Esophagus mucosa (tissue), 1 donor: Measurements from ENCODE around the gene CDK11B. TPM values are rescaled to one million over a fixed set of nuclear protein-coding genes. Genes with fewer than 3 reads are reported as not detected.
"Not testable (repeated sequence)": the region's sequence is repeated elsewhere in the genome, so short reads cannot be mapped to it uniquely, and the experiment has no call there.

Experiments used
- ATAC-seq: fragments of 200-7000 bp; cut with Tn5 transposase; one replicate; pipeline ENCODE4 v1.9.1; 2020
- total RNA-seq: library from RNA; stranded (reverse); gene quantifications from one replicate; pipeline ENCODE4 v1.2.4, GENCODE V29; 2023
- donor health status: DM: yes; HTN: yes; CAD: no.

The CDK11B gene
- 10.9 TPM for total RNA-seq

DNA sequence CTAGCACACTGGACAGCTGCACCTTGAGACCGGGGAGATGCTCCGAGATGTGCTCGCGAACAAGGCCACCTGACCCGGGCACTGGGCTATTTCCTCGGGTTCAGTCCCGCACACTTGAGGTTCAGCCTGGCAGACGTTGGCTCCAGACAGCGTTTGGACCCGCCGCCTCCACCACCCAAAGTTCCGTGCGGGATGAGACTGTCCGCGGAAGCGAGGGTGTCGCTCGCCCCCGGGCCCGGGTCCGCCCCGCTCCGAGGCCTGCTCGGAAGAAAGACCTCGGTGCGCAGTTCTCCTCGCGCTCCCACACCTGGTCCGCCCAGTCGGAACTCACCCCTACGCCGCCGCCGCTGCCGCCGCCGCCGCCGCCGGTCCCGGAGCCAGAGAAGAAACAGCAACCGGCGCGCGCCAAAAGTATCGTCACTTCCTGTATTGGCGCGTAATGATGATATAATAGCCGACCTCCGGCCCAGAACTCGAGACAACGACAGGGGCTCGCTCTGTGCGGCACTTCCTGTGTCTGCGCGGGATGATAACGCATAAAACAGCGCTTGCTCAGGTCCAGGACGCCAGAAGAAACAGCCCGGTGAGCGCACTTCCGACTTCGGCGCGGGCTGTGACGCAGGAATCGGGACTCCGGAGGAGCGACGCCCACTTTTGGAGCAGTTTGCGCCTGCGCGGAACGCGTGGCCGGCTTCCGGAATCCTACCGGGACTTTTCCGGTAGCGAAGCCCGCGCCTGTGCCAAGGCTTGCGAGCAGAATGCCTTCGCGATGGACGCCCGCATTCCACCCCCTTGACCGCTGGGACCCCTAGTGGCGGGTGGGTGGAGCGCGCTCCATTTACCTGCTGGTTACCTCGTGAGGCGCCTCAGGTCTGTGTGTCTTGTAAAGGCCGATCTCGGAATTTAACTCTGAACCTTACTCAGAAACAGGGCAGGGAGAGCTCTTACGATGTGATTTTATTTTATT, at the start of gene CDK11B:
TSS of gene CDK11B (minus strand) at position 422 of the 967 bp plus-strand sequence. CDS start 1,519 bp downstream, outside the sequence.
- peak; percentile 84 for ATAC-seq

DNA sequence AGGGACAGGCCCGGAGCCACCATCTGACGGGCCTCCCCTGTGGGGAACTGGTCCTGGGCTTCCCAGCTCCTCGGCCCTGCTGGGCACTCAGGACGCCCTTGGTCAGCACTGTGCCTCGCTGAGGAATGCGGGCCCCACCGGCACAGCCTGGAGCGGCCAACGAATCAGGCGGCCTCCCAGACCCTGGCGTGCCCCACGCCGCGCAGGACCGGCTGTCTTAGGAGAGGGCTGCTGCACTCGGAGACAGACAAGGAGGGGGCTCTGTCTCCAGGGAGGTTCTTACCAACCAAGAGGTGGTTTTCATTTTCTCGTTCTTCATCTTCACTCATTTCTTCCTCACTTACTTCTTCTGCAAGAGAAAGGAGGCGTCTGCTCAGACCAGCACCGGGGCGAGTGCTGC, 49.1 kb upstream of the CDK11B start:
- ATAC-seq, result not testable (repeated sequence)

- not testable (repeated sequence) for ATAC-seq
These were observed 48.4 kb upstream of the CDK11B start for GRCh38 chr1:1707241-1707640.

DNA sequence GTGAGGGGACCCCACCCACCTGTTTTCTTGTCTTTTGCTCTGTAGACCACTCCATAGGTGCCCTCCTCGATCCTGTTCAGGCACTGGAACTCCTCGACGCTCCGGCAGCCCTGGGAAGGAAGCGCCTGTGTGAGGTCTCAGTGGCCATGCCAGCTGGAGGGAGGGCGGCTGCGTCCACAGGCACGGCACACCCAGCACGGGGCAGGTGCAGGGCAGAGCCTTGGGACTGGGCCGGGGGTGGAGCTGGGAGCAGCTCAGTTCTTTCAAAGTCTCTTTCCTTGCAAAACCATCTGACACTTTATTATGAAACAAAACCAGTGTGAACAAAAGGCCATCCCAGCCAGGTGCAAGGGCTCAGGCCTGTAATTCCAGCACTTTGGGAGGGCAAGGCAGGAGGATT, 46.8 kb upstream of the CDK11B start:
- ATAC-seq, result not testable (repeated sequence)

GRCh38 chr1:1704284-1704957, 45.6 kb upstream of the CDK11B start:
- not testable (repeated sequence) for ATAC-seq

- ATAC-seq, result no peak
These were observed 45.0 kb upstream of the CDK11B start for GRCh38 chr1:1703796-1704195.

DNA sequence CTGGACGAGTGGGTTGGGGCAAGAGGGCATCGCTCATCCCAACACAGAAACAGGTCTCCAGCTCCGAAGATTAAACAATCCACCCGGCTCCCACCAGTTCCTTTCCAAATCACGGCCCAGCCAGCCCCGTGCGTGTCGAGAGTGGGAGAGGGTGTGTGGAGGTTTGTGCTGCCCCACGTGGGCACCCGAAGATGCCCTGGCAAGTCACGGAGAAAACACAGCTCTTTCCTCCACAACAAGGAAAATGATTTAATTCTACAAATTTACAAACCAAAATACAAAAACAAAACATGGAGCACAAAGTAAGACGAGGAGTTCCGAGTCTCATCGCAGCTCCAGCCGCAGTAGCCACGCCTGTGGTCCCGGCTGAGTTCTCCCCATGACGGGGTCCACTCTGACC, 43.7 kb upstream of the CDK11B start:
- ATAC-seq, result not testable (repeated sequence)

- ATAC-seq, result not testable (repeated sequence)
These were observed 41.8 kb upstream of the CDK11B start for GRCh38 chr1:1700557-1700956.

GRCh38 chr1:1700067-1700466, 41.3 kb upstream of the CDK11B start:
- ATAC-seq, result not testable (repeated sequence)

GRCh38 chr1:1699061-1699460, 40.3 kb upstream of the CDK11B start:
- ATAC-seq, result not testable (repeated sequence)

DNA sequence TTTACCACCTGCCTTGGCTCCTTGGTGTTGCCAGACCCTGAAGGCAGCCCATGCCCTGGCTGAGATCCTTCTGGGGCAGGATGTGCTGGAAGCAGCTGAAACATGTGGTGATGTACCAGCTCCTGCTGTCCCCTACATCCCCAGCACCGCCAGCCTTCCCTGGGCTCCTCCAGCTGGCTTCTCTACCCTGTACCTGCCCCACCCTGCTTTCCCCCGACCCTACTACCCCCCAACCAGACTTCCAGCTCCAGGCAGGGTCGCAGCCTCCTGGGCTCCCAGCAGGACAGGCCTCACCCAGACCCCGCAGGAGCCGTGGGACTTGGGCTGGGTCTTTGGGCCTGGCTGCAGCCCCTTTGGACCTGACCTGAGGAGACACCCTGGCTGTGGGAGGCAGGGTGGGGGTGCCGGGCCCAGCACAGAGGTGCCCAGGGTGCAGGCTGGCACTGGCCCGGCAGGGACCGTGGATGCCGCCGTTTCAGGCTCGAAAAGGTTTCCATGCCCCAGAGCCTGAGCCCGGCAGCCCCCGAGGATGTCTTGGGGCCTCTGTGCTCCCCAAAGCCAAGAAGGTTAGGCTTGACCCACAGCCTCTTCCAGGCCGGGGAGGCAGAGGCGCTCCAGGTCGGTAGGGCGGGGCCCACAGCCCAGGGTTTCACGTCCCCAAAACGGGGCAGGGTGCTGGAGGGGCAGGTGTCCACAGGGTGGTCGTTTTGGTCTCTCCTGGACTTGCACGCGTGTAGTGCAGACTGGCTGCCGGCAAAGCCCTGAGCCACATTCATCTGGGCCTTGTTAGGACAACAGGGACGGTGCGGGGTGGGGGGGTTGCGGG, 38.8 kb upstream of the CDK11B start:
- not testable (repeated sequence) for ATAC-seq

DNA sequence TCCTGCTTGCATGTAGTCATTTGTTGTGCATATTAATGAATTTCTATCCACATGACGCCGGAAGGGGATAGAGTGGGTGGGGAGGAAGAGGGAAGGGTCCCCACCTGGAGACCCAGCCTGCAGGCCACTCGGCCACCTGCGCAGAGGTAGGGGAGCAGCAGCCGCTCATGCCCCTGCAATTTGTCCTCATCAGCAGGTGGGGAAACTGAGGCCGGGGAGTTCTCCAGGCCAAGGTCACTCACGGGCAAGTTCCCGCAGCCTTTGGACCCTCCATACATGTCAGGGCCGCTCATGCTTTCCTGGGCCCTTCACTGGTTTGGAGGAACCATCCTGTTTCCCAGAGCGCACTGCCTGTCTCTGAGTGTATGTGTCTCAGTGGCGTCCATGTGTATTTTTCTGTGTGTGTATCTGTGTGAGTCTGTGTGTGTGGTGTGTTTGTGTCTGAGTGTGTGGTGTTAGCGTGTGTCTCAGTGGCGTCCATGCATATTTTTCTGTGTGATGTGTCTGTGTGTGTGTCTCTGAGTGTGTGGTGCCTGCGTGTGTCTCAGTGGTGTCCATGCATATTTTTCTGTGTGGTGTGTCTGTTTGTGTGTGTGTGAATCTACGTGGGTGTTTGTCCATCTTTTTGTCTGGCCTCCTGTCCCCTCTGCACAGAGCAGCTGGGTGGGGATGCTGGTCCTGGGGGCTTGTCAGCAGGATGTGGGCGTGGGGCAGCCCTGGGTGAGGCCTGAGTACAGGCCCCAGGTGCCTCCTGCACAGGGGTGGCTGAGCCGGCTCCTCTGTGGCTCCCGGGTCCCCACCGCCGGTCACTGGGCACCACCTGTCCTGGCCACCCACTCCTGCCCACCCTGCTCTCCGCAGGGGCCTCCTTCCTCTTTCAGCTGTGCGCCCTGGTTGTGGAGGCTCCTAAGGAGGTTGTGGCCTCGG, 37.9 kb upstream of the CDK11B start:
- not testable (repeated sequence) for ATAC-seq

DNA sequence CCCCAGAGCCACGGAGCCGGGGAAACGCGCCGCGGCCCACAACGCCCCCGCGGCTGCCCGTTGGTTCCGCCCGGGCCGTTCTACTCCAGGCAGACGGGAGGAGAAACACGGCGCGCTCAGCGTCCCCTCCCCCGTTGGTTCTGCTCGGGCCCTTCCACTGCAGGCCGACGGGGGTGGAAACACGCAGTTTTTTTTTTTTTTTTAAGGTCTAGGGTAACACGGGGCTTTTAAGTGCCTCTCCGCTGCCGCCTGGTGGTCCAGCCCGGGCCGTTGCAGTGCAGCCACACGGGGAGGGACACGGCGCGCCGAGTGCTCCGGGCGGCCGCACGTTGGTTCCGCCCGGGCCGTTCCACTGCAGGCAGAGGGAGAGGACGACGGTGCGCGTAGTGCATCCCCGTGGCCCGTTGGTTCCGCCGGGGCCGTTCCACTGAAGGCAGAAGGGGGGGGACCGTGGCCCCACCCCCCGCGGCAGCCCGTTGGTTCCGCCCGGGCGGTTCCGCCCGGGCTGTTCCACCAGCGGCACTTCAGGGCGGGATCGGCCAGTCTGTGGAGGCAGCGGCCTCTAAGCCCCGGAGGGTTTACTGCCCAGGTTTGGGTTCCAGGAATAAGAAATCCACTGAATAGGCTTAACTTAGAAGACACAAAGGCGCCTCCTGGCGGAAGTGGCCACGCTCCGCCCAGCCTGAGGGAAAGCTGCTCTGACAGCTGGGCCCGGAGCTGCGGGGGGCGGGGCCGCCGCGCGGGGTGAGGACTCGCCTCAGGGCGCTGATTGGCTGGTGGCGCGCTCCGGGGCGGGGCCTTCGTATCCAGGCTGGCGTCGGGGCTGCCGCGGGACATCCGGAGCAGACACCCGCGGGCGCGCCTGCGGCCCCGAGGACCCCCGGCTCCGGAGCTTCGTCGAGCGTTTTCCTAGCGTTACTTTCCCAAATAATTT, 34.2 kb upstream of the CDK11B start, which contains the start of gene SLC35E2B:
TSS of gene SLC35E2B (minus strand) at position 82 of the 934 bp plus-strand sequence. CDS start 16,096 bp downstream, outside the sequence.
- peak; percentile 95 for ATAC-seq

DNA sequence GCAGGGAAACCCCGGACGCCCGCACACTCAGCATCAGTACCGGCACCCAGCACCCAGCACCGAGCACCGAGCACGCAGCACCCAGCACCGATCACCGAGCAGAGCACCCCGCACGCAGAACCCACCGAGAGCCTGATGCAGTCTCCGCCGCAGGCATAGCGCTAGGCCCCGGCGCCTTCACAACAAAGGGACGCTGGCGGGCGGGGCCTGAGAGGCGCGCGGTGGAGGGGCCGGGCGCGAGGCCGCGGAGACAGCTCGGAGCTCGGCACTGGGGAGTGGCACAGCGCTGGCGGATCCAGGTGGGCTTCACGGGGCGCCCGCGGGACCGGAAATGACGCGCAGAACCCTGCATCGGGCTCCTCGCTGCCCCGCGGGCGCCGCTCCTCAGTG, 33.5 kb upstream of the CDK11B start:
- peak; percentile 74 for ATAC-seq

- ATAC-seq, result not testable (repeated sequence)
These were observed 32.6 kb upstream of the CDK11B start for GRCh38 chr1:1691443-1691842.

GRCh38 chr1:1689526-1689925, 30.7 kb upstream of the CDK11B start:
- ATAC-seq, result not testable (repeated sequence)

GRCh38 chr1:1687846-1688245, 29.0 kb upstream of the CDK11B start:
- no peak for ATAC-seq

DNA sequence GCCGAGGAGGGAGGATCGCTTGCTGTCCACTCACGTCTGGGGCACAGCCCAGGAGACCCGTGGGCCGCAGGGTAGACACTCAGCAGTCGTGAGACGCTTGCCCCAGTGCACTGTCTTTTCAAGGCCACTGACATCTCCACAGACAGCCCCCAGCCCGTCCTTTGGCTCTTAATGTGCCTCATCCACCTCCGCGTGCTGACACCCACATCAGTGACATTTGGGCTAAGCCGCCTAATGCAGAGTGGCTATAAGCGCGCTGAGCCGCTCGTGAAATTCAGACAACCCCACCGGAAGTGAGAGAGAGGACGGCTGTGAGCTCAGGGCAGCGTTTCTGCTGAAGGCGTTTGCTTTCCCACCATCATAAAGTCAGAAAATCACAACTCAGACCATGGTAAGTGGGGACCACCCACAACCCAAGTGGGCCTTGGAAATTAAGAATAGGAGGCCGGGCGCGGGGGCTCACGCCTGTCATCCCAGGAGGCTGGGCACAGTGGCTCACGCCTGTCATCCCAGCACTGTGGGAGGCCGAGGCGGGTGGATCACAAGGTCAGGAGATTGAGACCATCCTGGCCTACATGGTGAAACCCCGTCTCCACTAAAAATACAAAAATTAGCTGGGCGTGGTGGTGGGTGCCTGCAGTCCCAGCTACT, 25.4 kb upstream of the CDK11B start:
- no peak for ATAC-seq

DNA sequence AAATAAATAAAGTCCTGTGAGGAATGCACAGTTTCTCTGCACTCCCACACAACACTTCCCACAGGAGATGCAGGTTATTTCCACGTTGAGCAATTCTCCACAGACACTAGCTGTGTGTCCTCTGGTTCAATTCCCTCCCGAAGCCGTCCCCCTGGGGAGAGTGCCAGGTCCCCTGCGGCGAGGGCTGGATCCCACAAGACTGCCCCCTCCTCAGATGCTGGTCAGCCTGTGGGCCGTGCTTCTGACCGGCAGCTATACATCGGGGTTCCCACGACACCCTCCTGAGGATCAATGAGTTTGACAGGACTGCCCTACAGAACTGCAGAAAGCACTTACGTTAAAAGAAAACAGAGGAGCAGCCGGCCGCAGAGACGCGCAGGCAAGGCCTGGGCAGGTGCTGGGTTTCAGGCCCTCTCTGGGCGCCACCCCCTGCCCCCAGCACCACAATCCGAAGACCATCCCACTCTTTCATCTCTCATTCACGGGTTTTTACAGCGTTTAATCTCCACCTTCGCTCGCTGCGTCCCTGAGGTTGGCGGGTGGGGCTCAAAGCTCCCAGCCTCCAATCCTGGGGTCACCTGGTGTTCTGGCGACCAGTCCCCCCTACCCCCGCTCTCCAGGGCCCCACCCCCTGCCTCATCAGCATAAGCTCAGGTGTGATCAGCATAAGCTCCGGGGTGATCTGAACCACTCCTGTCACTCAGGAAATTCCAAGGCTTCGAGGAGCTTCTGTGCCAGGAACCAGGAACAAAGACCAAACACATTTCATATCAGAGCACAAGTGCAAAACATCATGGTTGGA, 24.5 kb upstream of the CDK11B start:
- ATAC-seq, result no peak
